GM21367 (cell line): ENCODE measurements around the gene B3GAT3.
"Not testable (repeated sequence)": the region's sequence is repeated elsewhere in the genome, so short reads cannot be mapped to it uniquely, and the experiment has no call there.

Experiments
- ATAC-seq: cut with Tn5 transposase; IDR thresholded peaks from one replicate; pipeline ENCODE4 v1.9.1; 2021; ENCODE audit not compliant: unreplicated experiment

B3GAT3 gene

GRCh38 chr11:62604460-62605120, 17.2 kb downstream of the B3GAT3 start:
- ATAC-seq: no peak

- no peak for ATAC-seq
These were observed 17.9 kb downstream of the B3GAT3 start for GRCh38 chr11:62603776-62604299.

GRCh38 chr11:62603072-62603408, 18.7 kb downstream of the B3GAT3 start:
- no peak for ATAC-seq

GRCh38 chr11:62602141-62603071, 19.4 kb downstream of the B3GAT3 start:
- no peak for ATAC-seq

- ATAC-seq: peak; percentile 64
These were observed 20.2 kb downstream of the B3GAT3 start, which contains the start of gene MTA2 for GRCh38 chr11:62601372-62602140. Gene MTA2 (minus strand): TSS chr11:62601865. CDS start chr11:62601450, 415 bp downstream.

- ATAC-seq: peak; percentile 1
These were observed 20.7 kb downstream of the B3GAT3 start for GRCh38 chr11:62601122-62601371.

GRCh38 chr11:62600367-62601121, 21.2 kb downstream of the B3GAT3 start:
- no peak for ATAC-seq

GRCh38 chr11:62599901-62600300, 21.9 kb downstream of the B3GAT3 start:
- no peak for ATAC-seq

- peak; percentile 42 for ATAC-seq
These were observed 22.6 kb downstream of the B3GAT3 start for GRCh38 chr11:62599069-62599696.

- ATAC-seq: no peak
These were observed 26.7 kb downstream of the B3GAT3 start for GRCh38 chr11:62595124-62595523.

GRCh38 chr11:62593434-62594044, 28.2 kb downstream of the B3GAT3 start:
- ATAC-seq: no peak

GRCh38 chr11:62592989-62593421, 28.8 kb downstream of the B3GAT3 start:
- ATAC-seq: no peak

- no peak for ATAC-seq
These were observed 29.5 kb downstream of the B3GAT3 start for GRCh38 chr11:62592146-62592815.

- ATAC-seq: peak; percentile 79
These were observed 30.2 kb downstream of the B3GAT3 start, which contains the start of gene TUT1 for GRCh38 chr11:62591448-62592145. Gene TUT1 (minus strand): TSS chr11:62591523. CDS start chr11:62591485, 38 bp downstream.

GRCh38 chr11:62588966-62589637, 32.7 kb downstream of the B3GAT3 start:
- ATAC-seq: no peak

- ATAC-seq: not testable (repeated sequence)
These were observed 36.4 kb downstream of the B3GAT3 start for GRCh38 chr11:62585356-62585755.

GRCh38 chr11:62581735-62582134, 40.1 kb downstream of the B3GAT3 start:
- not testable (repeated sequence) for ATAC-seq
